ENCODE data around the gene PATE3.

DNA sequence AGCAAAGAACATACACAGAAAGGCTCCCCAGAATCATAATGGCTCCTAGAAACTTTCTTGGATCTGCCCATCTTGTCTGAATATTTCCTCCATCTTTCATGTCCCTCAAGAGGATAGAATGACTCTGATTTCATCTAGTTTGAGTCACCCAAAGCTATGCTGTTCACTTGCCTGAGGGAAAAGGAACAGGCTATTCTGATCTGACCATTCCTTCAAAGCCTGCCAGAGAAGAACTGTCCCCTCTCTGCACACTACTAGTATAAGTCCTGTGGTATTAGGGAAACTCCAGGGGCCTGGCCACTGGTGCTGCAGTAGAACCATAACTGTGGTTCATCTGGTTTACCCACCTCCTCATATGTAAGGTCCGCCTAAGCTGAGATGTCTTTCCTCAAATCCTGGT is 44.2 kb upstream of the PATE3 start:
- TF ChIP-seq, protein P1, sequence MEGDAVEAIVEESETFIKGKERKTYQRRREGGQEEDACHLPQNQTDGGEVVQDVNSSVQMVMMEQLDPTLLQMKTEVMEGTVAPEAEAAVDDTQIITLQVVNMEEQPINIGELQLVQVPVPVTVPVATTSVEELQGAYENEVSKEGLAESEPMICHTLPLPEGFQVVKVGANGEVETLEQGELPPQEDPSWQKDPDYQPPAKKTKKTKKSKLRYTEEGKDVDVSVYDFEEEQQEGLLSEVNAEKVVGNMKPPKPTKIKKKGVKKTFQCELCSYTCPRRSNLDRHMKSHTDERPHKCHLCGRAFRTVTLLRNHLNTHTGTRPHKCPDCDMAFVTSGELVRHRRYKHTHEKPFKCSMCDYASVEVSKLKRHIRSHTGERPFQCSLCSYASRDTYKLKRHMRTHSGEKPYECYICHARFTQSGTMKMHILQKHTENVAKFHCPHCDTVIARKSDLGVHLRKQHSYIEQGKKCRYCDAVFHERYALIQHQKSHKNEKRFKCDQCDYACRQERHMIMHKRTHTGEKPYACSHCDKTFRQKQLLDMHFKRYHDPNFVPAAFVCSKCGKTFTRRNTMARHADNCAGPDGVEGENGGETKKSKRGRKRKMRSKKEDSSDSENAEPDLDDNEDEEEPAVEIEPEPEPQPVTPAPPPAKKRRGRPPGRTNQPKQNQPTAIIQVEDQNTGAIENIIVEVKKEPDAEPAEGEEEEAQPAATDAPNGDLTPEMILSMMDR (conservative IDR thresholded peaks at IDR 0.05) = no peak
- no peak for TF ChIP-seq ZFX (IDR thresholded peaks at IDR 0.05)

Data from C4-2B (cell line).